ENCODE results near the gene RPL39L. TPM values are rescaled to one million over a fixed set of nuclear protein-coding genes. Genes with fewer than 3 reads are reported as not detected.
"Not testable (repeated sequence)": the region's sequence is repeated elsewhere in the genome, so short reads cannot be mapped to it uniquely, and the experiment has no call there.

Gene RPL39L
- total RNA-seq, 1 donor, result 7.6 TPM

GRCh38 chr3:187172929-187173328, 33.6 kb upstream of the RPL39L start:
- H3K9me3 ChIP-seq (ENCODE audit: low read depth, low read length), result no peaks in the 10 kb centered on the region
- no peaks in the 10 kb centered on the region for H4K20me1 ChIP-seq (ENCODE audit: insufficient read depth, low read length)
- no peaks in the 10 kb centered on the region for H3K36me3 ChIP-seq (ENCODE audit: insufficient read depth, low read length)
- no peak for TF ChIP-seq CTCF (IDR thresholded peaks at IDR 0.05; ENCODE audit: extremely low read depth, low read depth, low read length)
- H3K27me3 ChIP-seq (ENCODE audit: insufficient read depth, low read length), result no peaks in the 10 kb centered on the region
- no peak overlapping the region for H3K4me3 ChIP-seq (ENCODE audit: insufficient read depth, low read length)
- no peaks in the 10 kb centered on the region for H3K79me2 ChIP-seq (ENCODE audit: insufficient read depth, low read length)
- H2AFZ ChIP-seq (ENCODE audit: low read length), result no peak overlapping the region
- no peak overlapping the region for H3K27ac ChIP-seq (ENCODE audit: low read depth, low read length)
- no peak for DNase-seq (ENCODE audit: insufficient read length, low spot score, missing footprints)
- H3K4me1 ChIP-seq (ENCODE audit: insufficient read depth, low read length), result peaks cover 8% of the 10 kb centered on the region
- no peak overlapping the region for H3K4me2 ChIP-seq (ENCODE audit: insufficient read depth, low read length)

DNA sequence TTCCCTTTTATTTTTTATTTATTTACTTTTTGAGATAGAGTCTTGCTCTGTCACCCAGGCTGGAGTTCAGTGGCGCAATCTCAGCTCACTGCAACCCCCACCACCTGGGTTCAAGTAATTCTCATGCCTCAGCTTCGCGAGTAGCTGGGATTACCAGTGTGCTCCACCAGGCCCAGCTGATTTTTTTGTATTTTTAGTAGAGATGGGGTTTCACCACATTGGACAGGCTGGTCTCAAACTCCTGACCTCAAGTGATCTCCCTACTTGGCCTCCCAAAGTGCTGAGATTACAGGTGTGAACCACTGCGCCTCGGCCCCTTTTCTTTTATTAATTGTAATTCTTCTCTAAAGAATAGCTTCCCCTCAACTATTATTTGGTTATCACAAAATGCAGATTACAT, 31.6 kb upstream of the RPL39L start:
- not testable (repeated sequence) for H3K4me3 ChIP-seq (ENCODE audit: insufficient read depth, low read length); H3K79me2 ChIP-seq (ENCODE audit: insufficient read depth, low read length); H3K9me3 ChIP-seq (ENCODE audit: low read depth, low read length); H2AFZ ChIP-seq (ENCODE audit: low read length); H3K36me3 ChIP-seq (ENCODE audit: insufficient read depth, low read length); DNase-seq (ENCODE audit: insufficient read length, low spot score, missing footprints); H3K27me3 ChIP-seq (ENCODE audit: insufficient read depth, low read length); H3K4me1 ChIP-seq (ENCODE audit: insufficient read depth, low read length); H3K27ac ChIP-seq (ENCODE audit: low read depth, low read length); H4K20me1 ChIP-seq (ENCODE audit: insufficient read depth, low read length); H3K4me2 ChIP-seq (ENCODE audit: insufficient read depth, low read length)

DNA sequence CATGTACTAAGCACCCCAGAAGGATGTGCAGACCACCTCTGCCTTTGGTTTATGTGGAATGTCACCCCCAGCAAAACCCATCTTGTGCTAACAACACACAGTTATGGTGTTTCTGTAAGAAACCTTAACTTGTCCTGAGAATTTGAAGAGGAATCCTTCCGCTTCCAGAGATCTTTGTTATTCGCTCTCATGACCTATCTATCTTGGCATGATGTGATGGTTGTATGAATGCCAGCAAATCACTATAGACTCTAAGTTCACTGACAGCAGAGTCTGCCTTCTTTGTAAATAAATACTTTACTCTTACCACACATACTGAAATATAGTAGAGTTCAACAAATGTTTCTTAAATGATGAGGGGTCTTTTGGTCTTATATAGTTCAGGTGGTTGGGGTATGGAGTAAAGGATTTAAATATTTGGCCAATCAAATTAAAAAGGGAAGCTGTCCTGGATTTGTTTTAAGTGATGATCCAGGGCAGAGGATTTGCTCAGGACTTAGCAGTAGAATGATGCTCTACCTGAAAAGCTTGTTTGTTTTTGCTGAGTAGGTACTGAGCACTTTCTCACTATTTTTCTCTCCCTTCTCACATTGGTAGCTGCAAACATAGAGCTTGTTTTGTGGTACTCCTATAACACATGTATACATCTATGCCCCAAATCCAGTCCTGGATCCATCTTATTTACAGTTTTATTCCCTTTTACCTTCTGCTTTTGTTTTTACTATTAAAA, 30.1 kb upstream of the RPL39L start:
- DNase-seq (ENCODE audit: insufficient read length, low spot score, missing footprints), result no peak
- Histone ChIP-seq H3K4me2 (ENCODE audit: insufficient read depth, low read length) (no peak overlapping the region), H3K79me2 (ENCODE audit: insufficient read depth, low read length) (no peaks in the 10 kb centered on the region), H2AFZ (ENCODE audit: low read length) (no peak overlapping the region), H3K4me1 (ENCODE audit: insufficient read depth, low read length) (peaks cover 8% of the 10 kb centered on the region), H3K27ac (ENCODE audit: low read depth, low read length) (no peak overlapping the region), H3K27me3 (ENCODE audit: insufficient read depth, low read length) (no peaks in the 10 kb centered on the region), H3K9me3 (ENCODE audit: low read depth, low read length) (no peaks in the 10 kb centered on the region), H3K4me3 (ENCODE audit: insufficient read depth, low read length) (no peak overlapping the region), H3K36me3 (ENCODE audit: insufficient read depth, low read length) (no peaks in the 10 kb centered on the region), H4K20me1 (ENCODE audit: insufficient read depth, low read length) (no peaks in the 10 kb centered on the region)
- TF ChIP-seq CTCF (IDR thresholded peaks at IDR 0.05; ENCODE audit: extremely low read depth, low read depth, low read length), result no peak

- Histone ChIP-seq H3K4me1 (ENCODE audit: insufficient read depth, low read length) (peaks cover 8% of the 10 kb centered on the region), H4K20me1 (ENCODE audit: insufficient read depth, low read length) (no peaks in the 10 kb centered on the region), H3K36me3 (ENCODE audit: insufficient read depth, low read length) (no peaks in the 10 kb centered on the region), H3K79me2 (ENCODE audit: insufficient read depth, low read length) (no peaks in the 10 kb centered on the region), H3K27me3 (ENCODE audit: insufficient read depth, low read length) (no peaks in the 10 kb centered on the region), H3K4me2 (ENCODE audit: insufficient read depth, low read length) (no peak overlapping the region), H3K4me3 (ENCODE audit: insufficient read depth, low read length) (no peak overlapping the region), H3K27ac (ENCODE audit: low read depth, low read length) (no peak overlapping the region), H2AFZ (ENCODE audit: low read length) (no peak overlapping the region), H3K9me3 (ENCODE audit: low read depth, low read length) (no peaks in the 10 kb centered on the region)
- TF ChIP-seq CTCF (IDR thresholded peaks at IDR 0.05; ENCODE audit: extremely low read depth, low read depth, low read length), result no peak
- no peak for DNase-seq (ENCODE audit: insufficient read length, low spot score, missing footprints)
Observed at GRCh38 chr3:187167777-187168176, 28.5 kb upstream of the RPL39L start.

Data from osteoblast (primary cell).